Stimulated activated CD4-positive, alpha-beta T cell treated with anti-CD3 and anti-CD28 coated beads, Interleukin-4, amount 100 ng/mL, for 48 hours (primary cell): ENCODE measurements around the gene LAD1.

Source experiments
- DNase-seq, 2 donors: peaks; one replicate each; pipeline ENCODE4 v3.0.0-alpha.2; 2020; ENCODE audit warnings: low read depth in 2 of 2

Gene LAD1

GRCh38 chr1:201399018-201399351 lies at the start of gene LAD1:
TSS of gene LAD1 (minus strand) at chr1:201399324. CDS start at chr1:201399306, 18 bp downstream.
- no peak for DNase-seq

GRCh38 chr1:201447903-201448871 lies 49.1 kb upstream of the LAD1 start:
- DNase-seq = peak; percentile 58

GRCh38 chr1:201445310-201445709 lies 46.2 kb upstream of the LAD1 start:
- no peak for DNase-seq

- DNase-seq = no peak
Observed at GRCh38 chr1:201444792-201445191, 45.7 kb upstream of the LAD1 start.

- no peak for DNase-seq
Observed at GRCh38 chr1:201443747-201444146, 44.6 kb upstream of the LAD1 start.

GRCh38 chr1:201436969-201437368 lies 37.8 kb upstream of the LAD1 start:
- no peak for DNase-seq

GRCh38 chr1:201436393-201436792 lies 37.3 kb upstream of the LAD1 start:
- DNase-seq = no peak

- DNase-seq = no peak
Observed at GRCh38 chr1:201434266-201434665, 35.1 kb upstream of the LAD1 start.

- DNase-seq = no peak
Observed at GRCh38 chr1:201433609-201434008, 34.5 kb upstream of the LAD1 start.

- DNase-seq = no peak
Observed at GRCh38 chr1:201430776-201431175, 31.7 kb upstream of the LAD1 start.

GRCh38 chr1:201429736-201430501 lies 30.8 kb upstream of the LAD1 start:
- no peak for DNase-seq

- no peak for DNase-seq
Observed at GRCh38 chr1:201427963-201428362, 28.8 kb upstream of the LAD1 start.

- DNase-seq = no peak
Observed at GRCh38 chr1:201426479-201427310, 27.6 kb upstream of the LAD1 start.

- DNase-seq = no peak
Observed at GRCh38 chr1:201424146-201424545, 25.0 kb upstream of the LAD1 start.

- no peak for DNase-seq
Observed at GRCh38 chr1:201423655-201424054, 24.5 kb upstream of the LAD1 start.

- no peak for DNase-seq
Observed at GRCh38 chr1:201422436-201423030, 23.4 kb upstream of the LAD1 start.

GRCh38 chr1:201422026-201422425 lies 22.9 kb upstream of the LAD1 start:
- DNase-seq = no peak

- no peak for DNase-seq
Observed at GRCh38 chr1:201421041-201421440, 21.9 kb upstream of the LAD1 start.

- no peak for DNase-seq
Observed at GRCh38 chr1:201420608-201421002, 21.5 kb upstream of the LAD1 start.

- no peak for DNase-seq
Observed at GRCh38 chr1:201419746-201420607, 20.9 kb upstream of the LAD1 start.

- no peak for DNase-seq
Observed at GRCh38 chr1:201419256-201419655, 20.1 kb upstream of the LAD1 start.
